IMR-90 (cell line): ENCODE data around the gene NECTIN4. TPM values are rescaled to one million over a fixed set of nuclear protein-coding genes. Genes with fewer than 3 reads are reported as not detected.

Experiments used
- ATAC-seq: fragments of 200-7000 bp; cut with Tn5 transposase; 2 replicates; pipeline ENCODE4 v1.9.1; 2020; ENCODE audit warnings: low read depth, mild to moderate bottlenecking, moderate library complexity
- BruUV-seq: library from RNA; stranded (reverse); fragments of 400-500 nt; replicated peaks from 2 replicates; lab custom pipeline; 2021; lab: Mats Ljungman, UMichigan
- CTCF ChIA-PET: fragments of 300-600 bp; formaldehyde crosslinking; extraction: SDS; loops from one replicate; lab custom pipeline; 2021; ENCODE audit warnings: antibody characterized with exemption; lab: Yijun Ruan, JAX
- POLR2A ChIA-PET: fragments of 300-600 bp; sonication (Branson Sonifier 250); formaldehyde crosslinking; loops from one replicate; lab custom pipeline; 2022; ENCODE audit warnings: antibody characterized with exemption; ENCODE audit not compliant: unreplicated experiment; lab: Charles Lee
- DNase-seq: peaks from one replicate; pipeline ENCODE4 v3.0.0; 2013
- H2AFZ ChIP-seq: replicated peaks from 2 replicates; pipeline ENCODE3; 2013; ENCODE audit warnings: low read length, mild to moderate bottlenecking; ENCODE audit not compliant: poor library complexity
- H2AK5ac ChIP-seq: 2 replicates; pipeline ENCODE4 v1.6.1; 2013; ENCODE audit warnings: low read depth, low read length, inconsistent platforms
- H2AK9ac ChIP-seq: replicated peaks from 2 replicates; pipeline ENCODE3; 2013; ENCODE audit warnings: mild to moderate bottlenecking, low read depth, low read length, moderate library complexity; ENCODE audit not compliant: poor library complexity
- H2BK120ac ChIP-seq: 2 replicates; pipeline ENCODE4 v1.6.1; 2013; ENCODE audit warnings: low read depth, low read length, inconsistent platforms
- H2BK15ac ChIP-seq: 3 replicates; pipeline ENCODE4 v1.6.1; 2013; ENCODE audit warnings: low read depth, low read length, inconsistent platforms
- H2BK20ac ChIP-seq: 2 replicates; pipeline ENCODE4 v1.6.1; 2013; ENCODE audit warnings: low read depth, mild to moderate bottlenecking, inconsistent platforms, low read length, moderate library complexity
- H2BK5ac ChIP-seq: 2 replicates; pipeline ENCODE4 v1.6.1; 2013; ENCODE audit warnings: mild to moderate bottlenecking, low read depth, low read length, inconsistent platforms; ENCODE audit not compliant: poor library complexity, severe bottlenecking
- H3K14ac ChIP-seq: replicated peaks from 2 replicates; pipeline ENCODE4 v1.6.1; 2013; ENCODE audit warnings: low read depth, low read length, inconsistent platforms
- H3K18ac ChIP-seq: 2 replicates; pipeline ENCODE4 v1.6.1; 2013; ENCODE audit warnings: low read depth, low read length, control low read depth
- H3K23ac ChIP-seq: 2 replicates; pipeline ENCODE4 v1.6.1; 2013; ENCODE audit warnings: low read depth, low read length, inconsistent platforms
- H3K27ac ChIP-seq: 2 replicates; pipeline ENCODE4 v1.5.1; 2013; ENCODE audit warnings: mild to moderate bottlenecking, control low read depth, low read length; ENCODE audit not compliant: insufficient read depth
- H3K27me3 ChIP-seq: 2 replicates; pipeline ENCODE4 v1.6.1; 2013; ENCODE audit warnings: low read length; ENCODE audit not compliant: control insufficient read depth, insufficient read depth
- H3K36me3 ChIP-seq: 2 replicates; pipeline ENCODE4 v1.6.1; 2013; ENCODE audit warnings: low read length, mixed read lengths; ENCODE audit not compliant: control insufficient read depth, insufficient read depth
- H3K4ac ChIP-seq: 2 replicates; pipeline ENCODE4 v1.6.1; 2013; ENCODE audit warnings: low read depth, low read length, inconsistent platforms
- H3K4me1 ChIP-seq: 2 replicates; pipeline ENCODE4 v1.6.1; 2013; ENCODE audit warnings: low read length, mixed read lengths; ENCODE audit not compliant: control insufficient read depth, insufficient read depth
- H3K4me2 ChIP-seq: 2 replicates; pipeline ENCODE4 v1.6.1; 2013; ENCODE audit warnings: low read depth, mild to moderate bottlenecking, control low read depth, low read length, moderate library complexity
- H3K4me3 ChIP-seq: 2 replicates; pipeline ENCODE4 v1.5.1; 2013; ENCODE audit warnings: low read depth, mild to moderate bottlenecking, control low read depth, low read length, moderate library complexity; ENCODE audit not compliant: insufficient read depth
- H3K56ac ChIP-seq: 2 replicates; pipeline ENCODE4 v1.6.1; 2013; ENCODE audit warnings: low read length, inconsistent platforms; ENCODE audit not compliant: insufficient read depth; ENCODE audit errors: extremely low read depth
- H3K79me1 ChIP-seq, 2 experiments: 2 replicates each; pipeline ENCODE4 v1.6.1; 2013; ENCODE audit warnings: low read length in 2 of 2, inconsistent platforms in 1 of 2, low read depth in 1 of 2
- H3K9ac ChIP-seq: 2 replicates; pipeline ENCODE4 v1.6.1; 2013; ENCODE audit warnings: low read depth, low read length, control low read depth
- H3K9me1 ChIP-seq: 2 replicates; pipeline ENCODE4 v1.6.1; 2013; ENCODE audit warnings: low read length, inconsistent platforms; ENCODE audit not compliant: insufficient read depth
- H3K9me3 ChIP-seq: 2 replicates; pipeline ENCODE4 v1.6.1; 2013; ENCODE audit warnings: low read length; ENCODE audit not compliant: control insufficient read depth, insufficient read depth
- H4K20me1 ChIP-seq: 2 replicates; pipeline ENCODE4 v1.6.1; 2013; ENCODE audit warnings: low read length, inconsistent platforms; ENCODE audit not compliant: insufficient read depth
- H4K5ac ChIP-seq: 2 replicates; pipeline ENCODE4 v1.6.1; 2013; ENCODE audit warnings: mild to moderate bottlenecking, low read depth, low read length, control low read depth
- H4K8ac ChIP-seq, 2 experiments: 2 replicates each; pipeline ENCODE4 v1.6.1; 2013; ENCODE audit warnings: low read depth in 2 of 2, low read length in 2 of 2, control low read depth in 1 of 2, inconsistent platforms in 1 of 2
- H4K91ac ChIP-seq: 2 replicates; pipeline ENCODE4 v1.6.1; 2013; ENCODE audit warnings: low read depth, low read length, inconsistent platforms; ENCODE audit not compliant: insufficient read depth
- BHLHE40 ChIP-seq: fragments of 150-350 bp; IDR thresholded peaks from 2 replicates; pipeline ENCODE4 v1.6.1; 2016; ENCODE audit warnings: mild to moderate bottlenecking, low read depth, low read length
- CEBPB ChIP-seq: IDR thresholded peaks from 2 replicates; pipeline ENCODE4 v1.6.1; 2012; ENCODE audit warnings: low read depth, low read length, improper control_type of control experiment
- CHD1 ChIP-seq: IDR thresholded peaks from 2 replicates; pipeline ENCODE4 v1.6.1; 2012; ENCODE audit warnings: low read depth, low read length, improper control_type of control experiment
- FOS ChIP-seq: fragments of 150-350 bp; IDR thresholded peaks from 2 replicates; pipeline ENCODE4 v1.6.1; 2016; ENCODE audit warnings: low read depth, low read length
- MAZ ChIP-seq: IDR thresholded peaks from 2 replicates; pipeline ENCODE4 v1.6.1; 2012; ENCODE audit warnings: low read depth, mild to moderate bottlenecking, low read length, improper control_type of control experiment, moderate library complexity, borderline replicate concordance
- MXI1 ChIP-seq: IDR thresholded peaks from 2 replicates; pipeline ENCODE4 v1.6.1; 2012; ENCODE audit warnings: low read depth, mild to moderate bottlenecking, low read length, moderate library complexity, borderline replicate concordance
- NFE2L2 ChIP-seq: fragments of 150-350 bp; IDR thresholded peaks from 2 replicates; pipeline ENCODE4 v1.6.1; 2016; ENCODE audit warnings: low read depth, mild to moderate bottlenecking, low read length
- POLR2A ChIP-seq: IDR thresholded peaks from 2 replicates; pipeline ENCODE4 v1.6.1; 2012; ENCODE audit warnings: mild to moderate bottlenecking, low read depth, low read length
- RAD21 ChIP-seq: IDR thresholded peaks from 2 replicates; pipeline ENCODE4 v1.6.1; 2012; ENCODE audit warnings: low read length, improper control_type of control experiment
- RFX5 ChIP-seq: IDR thresholded peaks from 2 replicates; pipeline ENCODE4 v1.8.0; 2012; ENCODE audit warnings: low read depth, mild to moderate bottlenecking, low read length, moderate library complexity
- SMC3 ChIP-seq: fragments of 150-350 bp; IDR thresholded peaks from 2 replicates; pipeline ENCODE4 v1.6.1; 2016; ENCODE audit warnings: low read depth, mild to moderate bottlenecking, antibody characterized with exemption, low read length, moderate library complexity
- WGBS, 2 experiments: methylation state at CpG; one replicate each; pipeline versions ENCODE4 v1.1.5 to v1.1.7; 2013; ENCODE audit warnings: missing lambda C conversion rate in 2 of 2; ENCODE audit not compliant: insufficient read length in 1 of 2; ENCODE audit errors: extremely low coverage in 2 of 2; 5-methylcytosine and 5-hydroxymethylcytosine counted together
- dilution Hi-C: fragments of 300-500 bp; cut with HindIII; formaldehyde crosslinking; loops from one replicate; pipeline ENCODE4 v1.14.3; 2018; ENCODE audit warnings: low sequenced_read_pairs; ENCODE audit not compliant: unreplicated experiment
- in situ Hi-C: fragments of 300-500 bp; cut with MboI; formaldehyde crosslinking; loops from 3 replicates; pipeline ENCODE4 v1.14.3; 2019; ENCODE audit warnings: low sequenced_read_pairs, inconsistent platforms, mixed read lengths
- intact Hi-C: fragments of 100-400 bp; cut with micrococcal nuclease; formaldehyde crosslinking; loops from 2 replicates; pipeline ENCODE4 v1.10.0; 2022
- polyA plus RNA-seq, 3 experiments: library from polyadenylated mRNA; depleted of rRNA; stranded (reverse); fragments of >200 nt; gene quantifications; 2 replicates each; pipeline ENCODE4 v1.2.3, GENCODE V29; 2012; ENCODE audit warnings: low replicate concordance in 1 of 3
- total RNA-seq: library from RNA; depleted of rRNA; stranded (reverse); fragments of >200 nt; gene quantifications from 2 replicates; pipeline ENCODE4 v1.2.3, GENCODE V29; 2012
- TF ChIP-seq, protein P1 (sequence below): fragments of 150-350 bp; IDR thresholded peaks from 2 replicates; pipeline ENCODE4 v1.6.1; 2017; ENCODE audit warnings: mild to moderate bottlenecking, antibody characterized with exemption, low read length, low read depth
- TF ChIP-seq, protein P2 (sequence below): conservative IDR thresholded peaks from 2 replicates; pipeline ENCODE4 v1.5.1; 2012; ENCODE audit warnings: mild to moderate bottlenecking, low read depth, low read length, improper control_type of control experiment
- TF ChIP-seq, protein P3 (sequence below): fragments of 150-350 bp; IDR thresholded peaks from 2 replicates; pipeline ENCODE4 v1.6.1; 2016; ENCODE audit warnings: low read depth, mild to moderate bottlenecking, low read length, moderate library complexity, borderline replicate concordance

Gene NECTIN4
- total and polyA plus RNA-seq, 2 of the 4 experiments (the other 2 are of a cell fraction): 0.18 to 0.24 TPM

DNA sequence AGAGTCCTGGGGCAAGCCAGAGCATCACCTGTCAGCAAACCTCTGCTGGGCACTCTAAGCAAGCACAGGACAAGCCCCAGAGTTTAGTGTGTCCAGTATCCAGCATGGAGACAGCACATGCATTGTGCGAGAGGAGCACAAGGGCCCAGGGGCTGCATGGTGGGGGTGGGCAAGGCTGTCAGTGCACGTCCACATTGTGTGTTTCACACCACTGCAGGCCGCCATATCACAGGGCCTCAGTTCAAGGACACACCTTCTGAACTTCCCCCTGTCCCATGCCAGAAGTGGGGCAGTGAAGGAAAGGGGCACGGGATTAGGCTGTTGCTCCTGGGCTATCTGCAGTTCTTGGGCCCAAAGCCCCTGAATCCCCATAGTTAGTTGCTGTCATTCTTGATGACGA lies 49.8 kb downstream of the NECTIN4 start:
- H2BK15ac ChIP-seq: no peak overlapping the region
- no peak overlapping the region for H2BK20ac ChIP-seq
- H3K4me1 ChIP-seq: no peaks in the 10 kb centered on the region; the same call in 1 of the 2 replicates
- intact Hi-C loops (no loop called here), in situ Hi-C loops (no loop called here), dilution Hi-C loops (no loop called here)
- no peak overlapping the region for H2AFZ ChIP-seq
- no peak overlapping the region for H2AK9ac ChIP-seq
- no peak overlapping the region for H3K4ac ChIP-seq
- no CpG with 5 or more reads among the region's 5 CpGs for WGBS, 2 experiments
- H2AK5ac ChIP-seq: no peak overlapping the region
- no peak overlapping the region for H4K8ac ChIP-seq
- no peak for ATAC-seq
- ChIA-PET POLR2A (interaction anchor here (0.5 kb wide), 1 partner anchor 11 kb away, joined by 3 read pairs; no protein-coding TSS in a partner anchor), CTCF (no interaction called here)
- peaks cover 42% of the 10 kb centered on the region for H3K36me3 ChIP-seq
- H3K27ac ChIP-seq: no peak overlapping the region
- no peak overlapping the region for H2BK5ac ChIP-seq
- DNase-seq: no peak
- no peak overlapping the region for H4K91ac ChIP-seq
- H3K79me1 ChIP-seq: peaks cover 15 to 26% of the 10 kb centered on the region in 2 experiments
- H2BK120ac ChIP-seq: no peak overlapping the region
- no peak overlapping the region for H3K18ac ChIP-seq
- no peak overlapping the region for H3K4me3 ChIP-seq
- H3K23ac ChIP-seq: no peak overlapping the region
- H3K14ac ChIP-seq: no peak overlapping the region
- no peak overlapping the region for H3K9ac ChIP-seq
- no peaks in the 10 kb centered on the region for H3K9me3 ChIP-seq
- H3K4me2 ChIP-seq: no peak overlapping the region
- BruUV-seq: TSS peak; percentile 76
- H4K20me1 ChIP-seq: no peaks in the 10 kb centered on the region; the same call in 1 of the 2 replicates
- H3K9me1 ChIP-seq: no peaks in the 10 kb centered on the region
- no peak for TF ChIP-seq MXI1
- TF ChIP-seq RFX5: no peak
- no peak for TF ChIP-seq MAZ
- no peak for TF ChIP-seq NFE2L2
- no peak for TF ChIP-seq BHLHE40
- TF ChIP-seq, protein P1, sequence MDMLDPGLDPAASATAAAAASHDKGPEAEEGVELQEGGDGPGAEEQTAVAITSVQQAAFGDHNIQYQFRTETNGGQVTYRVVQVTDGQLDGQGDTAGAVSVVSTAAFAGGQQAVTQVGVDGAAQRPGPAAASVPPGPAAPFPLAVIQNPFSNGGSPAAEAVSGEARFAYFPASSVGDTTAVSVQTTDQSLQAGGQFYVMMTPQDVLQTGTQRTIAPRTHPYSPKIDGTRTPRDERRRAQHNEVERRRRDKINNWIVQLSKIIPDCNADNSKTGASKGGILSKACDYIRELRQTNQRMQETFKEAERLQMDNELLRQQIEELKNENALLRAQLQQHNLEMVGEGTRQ: no peak
- TF ChIP-seq, protein P2, sequence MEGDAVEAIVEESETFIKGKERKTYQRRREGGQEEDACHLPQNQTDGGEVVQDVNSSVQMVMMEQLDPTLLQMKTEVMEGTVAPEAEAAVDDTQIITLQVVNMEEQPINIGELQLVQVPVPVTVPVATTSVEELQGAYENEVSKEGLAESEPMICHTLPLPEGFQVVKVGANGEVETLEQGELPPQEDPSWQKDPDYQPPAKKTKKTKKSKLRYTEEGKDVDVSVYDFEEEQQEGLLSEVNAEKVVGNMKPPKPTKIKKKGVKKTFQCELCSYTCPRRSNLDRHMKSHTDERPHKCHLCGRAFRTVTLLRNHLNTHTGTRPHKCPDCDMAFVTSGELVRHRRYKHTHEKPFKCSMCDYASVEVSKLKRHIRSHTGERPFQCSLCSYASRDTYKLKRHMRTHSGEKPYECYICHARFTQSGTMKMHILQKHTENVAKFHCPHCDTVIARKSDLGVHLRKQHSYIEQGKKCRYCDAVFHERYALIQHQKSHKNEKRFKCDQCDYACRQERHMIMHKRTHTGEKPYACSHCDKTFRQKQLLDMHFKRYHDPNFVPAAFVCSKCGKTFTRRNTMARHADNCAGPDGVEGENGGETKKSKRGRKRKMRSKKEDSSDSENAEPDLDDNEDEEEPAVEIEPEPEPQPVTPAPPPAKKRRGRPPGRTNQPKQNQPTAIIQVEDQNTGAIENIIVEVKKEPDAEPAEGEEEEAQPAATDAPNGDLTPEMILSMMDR: no peak
- TF ChIP-seq POLR2A: no peak
- TF ChIP-seq CEBPB: no peak
- no peak for TF ChIP-seq RAD21
- TF ChIP-seq FOS: no peak
- no peak for TF ChIP-seq SMC3
- TF ChIP-seq, protein P3, sequence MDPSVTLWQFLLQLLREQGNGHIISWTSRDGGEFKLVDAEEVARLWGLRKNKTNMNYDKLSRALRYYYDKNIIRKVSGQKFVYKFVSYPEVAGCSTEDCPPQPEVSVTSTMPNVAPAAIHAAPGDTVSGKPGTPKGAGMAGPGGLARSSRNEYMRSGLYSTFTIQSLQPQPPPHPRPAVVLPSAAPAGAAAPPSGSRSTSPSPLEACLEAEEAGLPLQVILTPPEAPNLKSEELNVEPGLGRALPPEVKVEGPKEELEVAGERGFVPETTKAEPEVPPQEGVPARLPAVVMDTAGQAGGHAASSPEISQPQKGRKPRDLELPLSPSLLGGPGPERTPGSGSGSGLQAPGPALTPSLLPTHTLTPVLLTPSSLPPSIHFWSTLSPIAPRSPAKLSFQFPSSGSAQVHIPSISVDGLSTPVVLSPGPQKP: no peak
- TF ChIP-seq CHD1: no peak
- H4K5ac ChIP-seq: no peak overlapping the region
- no peaks in the 10 kb centered on the region for H3K27me3 ChIP-seq
- H3K56ac ChIP-seq: no peak overlapping the region
